B cell (primary cell): ENCODE results near the gene NCOA7. TPM values are rescaled to one million over a fixed set of nuclear protein-coding genes. Genes with fewer than 3 reads are reported as not detected.

Source experiments
- ATAC-seq: fragments of 200-7000 bp; cut with Tn5 transposase; one replicate; pipeline ENCODE4 v1.10.0; 2021; ENCODE audit warnings: low read depth, mild to moderate bottlenecking, moderate number of reproducible peaks, moderate library complexity
- CTCF ChIA-PET: fragments of 350-600 bp; sonication (Branson Sonifier 250); formaldehyde crosslinking; loops from one replicate; lab custom pipeline; 2021; ENCODE audit warnings: antibody characterized with exemption, inconsistent platforms; lab: Charles Lee
- POLR2A ChIA-PET: fragments of 350-600 bp; sonication (Branson Sonifier 250); formaldehyde crosslinking; loops from one replicate; lab custom pipeline; 2021; ENCODE audit warnings: antibody characterized with exemption; lab: Charles Lee
- DNase-seq: peaks from one replicate; pipeline ENCODE4 v3.0.0; 2013
- H2AFZ ChIP-seq: 2 replicates; pipeline ENCODE4 v1.6.1; 2012; ENCODE audit warnings: mild to moderate bottlenecking, low read depth, low read length; ENCODE audit not compliant: insufficient read depth, poor library complexity, severe bottlenecking
- H3K27ac ChIP-seq, 2 donors: 1 replicate in 1 of 2; 2 replicates in 1 of 2; pipeline ENCODE4 v1.5.1; 2012 to 2013; ENCODE audit warnings: low read length in 2 of 2, mild to moderate bottlenecking in 2 of 2, moderate library complexity in 1 of 2
- H3K27me3 ChIP-seq, 4 experiments: fragments of 200-600 bp in 1 of 4; sonication (generic) in 1 of 4; replicated peaks in 1 of 4; 1 replicate in 2 of 4; 2 replicates in 2 of 4; pipeline versions ENCODE4 v1.6.1 to v1.7.0; 2013 to 2016; ENCODE audit warnings: low read length in 3 of 4, mild to moderate bottlenecking in 2 of 4, mixed read lengths in 1 of 4, moderate library complexity in 1 of 4; ENCODE audit not compliant: insufficient read depth in 4 of 4, control insufficient read depth in 3 of 4; ENCODE audit errors: control extremely low read depth in 1 of 4
- H3K36me3 ChIP-seq, 2 experiments: replicated peaks in 1 of 2; 1 replicate in 1 of 2; 2 replicates in 1 of 2; pipeline versions ENCODE4 v1.6.1 to v1.7.1; 2013; ENCODE audit warnings: low read length in 1 of 2; ENCODE audit not compliant: insufficient read depth in 2 of 2, control insufficient read depth in 1 of 2; ENCODE audit errors: control extremely low read depth in 1 of 2, extremely low read depth in 1 of 2
- H3K4me1 ChIP-seq, 2 donors: fragments of 200-600 bp in 1 of 2; sonication (generic) in 1 of 2; 1 replicate in 1 of 2; 2 replicates in 1 of 2; pipeline versions ENCODE4 v1.5.1 to v1.6.1; 2013 to 2017; ENCODE audit warnings: low read length in 2 of 2; ENCODE audit not compliant: control insufficient read depth in 2 of 2, insufficient read depth in 2 of 2
- H3K4me2 ChIP-seq: replicated peaks from 2 replicates; pipeline ENCODE3; 2012; ENCODE audit warnings: mild to moderate bottlenecking, low read depth, low read length; ENCODE audit not compliant: poor library complexity, severe bottlenecking
- H3K4me3 ChIP-seq, 5 experiments: fragments of 200-600 bp in 1 of 5; sonication (generic) in 1 of 5; 1 replicate in 3 of 5; 2 replicates in 2 of 5; pipeline versions ENCODE4 v1.5.1 to v1.7.0; 2011 to 2016; ENCODE audit warnings: low read length in 4 of 5, mild to moderate bottlenecking in 4 of 5, low read depth in 2 of 5, control low read depth in 1 of 5, moderate library complexity in 1 of 5; ENCODE audit not compliant: insufficient read depth in 1 of 5; ENCODE audit errors: control extremely low read depth in 1 of 5, extremely low read depth in 1 of 5
- H3K79me2 ChIP-seq: fragments of 200-600 bp; sonication (generic); one replicate; pipeline ENCODE4 v1.6.0; 2016; ENCODE audit warnings: low read length; ENCODE audit not compliant: control insufficient read depth, insufficient read depth
- H3K9ac ChIP-seq: fragments of 200-600 bp; sonication (generic); 2 replicates; pipeline ENCODE4 v1.6.1; 2017; ENCODE audit warnings: mild to moderate bottlenecking, low read length, moderate library complexity
- H3K9me3 ChIP-seq, 3 donors: one replicate each; pipeline versions ENCODE4 v1.6.1 to v1.7.1; 2013; ENCODE audit warnings: low read length in 2 of 3; ENCODE audit not compliant: control insufficient read depth in 2 of 3, insufficient read depth in 1 of 3; ENCODE audit errors: control extremely low read depth in 1 of 3
- H4K20me1 ChIP-seq: 2 replicates; pipeline ENCODE4 v1.6.0; 2012; ENCODE audit warnings: mild to moderate bottlenecking, low read length; ENCODE audit not compliant: insufficient read depth, control insufficient read depth, poor library complexity, severe bottlenecking
- H3K27ac Mint-ChIP-seq: one replicate; pipeline ENCODE4 v1.8.0; 2021; ENCODE audit warnings: mixed read lengths
- H3K27me3 Mint-ChIP-seq: one replicate; pipeline ENCODE4 v1.8.0; 2021; ENCODE audit warnings: mixed read lengths
- H3K4me1 Mint-ChIP-seq: one replicate; pipeline ENCODE4 v1.8.0; 2021; ENCODE audit warnings: mixed read lengths
- H3K4me3 Mint-ChIP-seq: one replicate; pipeline ENCODE4 v1.8.0; 2021; ENCODE audit warnings: mixed read lengths
- H3K9me3 Mint-ChIP-seq: one replicate; pipeline ENCODE4 v1.8.0; 2022; ENCODE audit warnings: mixed read lengths; ENCODE audit not compliant: insufficient read depth
- EZH2 ChIP-seq: IDR thresholded peaks from 2 replicates; pipeline ENCODE4 v1.6.1; 2012; ENCODE audit warnings: borderline replicate concordance, low read depth, mild to moderate bottlenecking, moderate library complexity, low read length; ENCODE audit not compliant: insufficient read depth, poor library complexity, severe bottlenecking
- WGBS: methylation state at CpG from one replicate; pipeline ENCODE4 v1.1.5; 2013; ENCODE audit warnings: missing lambda C conversion rate; ENCODE audit not compliant: insufficient coverage; 5-methylcytosine and 5-hydroxymethylcytosine counted together
- intact Hi-C: fragments of 100-400 bp; cut with micrococcal nuclease; formaldehyde crosslinking; loops from one replicate; pipeline ENCODE4 v1.10.0; 2022
- polyA plus RNA-seq: library from polyadenylated mRNA; depleted of rRNA; stranded (reverse); fragments of >200 nt; gene quantifications from 2 replicates; pipeline ENCODE4 v1.2.3, GENCODE V29; 2012
- total RNA-seq, 2 donors: library from RNA; stranded (reverse); fragments of 120-200 nt in 1 of 2; gene quantifications; 1 replicate in 1 of 2; 2 replicates in 1 of 2; pipeline versions ENCODE4 v1.2.3 to v1.2.4, GENCODE V29; 2013 to 2022
- TF ChIP-seq, protein P1 (sequence below): fragments of 200-600 bp; IDR thresholded peaks from one replicate; pipeline ENCODE4 v1.8.0; 2022; ENCODE audit warnings: antibody characterized with exemption, mild to moderate bottlenecking

Gene NCOA7
- total and polyA plus RNA-seq, 2 donors (not counting 1 experiment from before 2014, with no cell fraction given) = 10.9 to 27.4 TPM

DNA sequence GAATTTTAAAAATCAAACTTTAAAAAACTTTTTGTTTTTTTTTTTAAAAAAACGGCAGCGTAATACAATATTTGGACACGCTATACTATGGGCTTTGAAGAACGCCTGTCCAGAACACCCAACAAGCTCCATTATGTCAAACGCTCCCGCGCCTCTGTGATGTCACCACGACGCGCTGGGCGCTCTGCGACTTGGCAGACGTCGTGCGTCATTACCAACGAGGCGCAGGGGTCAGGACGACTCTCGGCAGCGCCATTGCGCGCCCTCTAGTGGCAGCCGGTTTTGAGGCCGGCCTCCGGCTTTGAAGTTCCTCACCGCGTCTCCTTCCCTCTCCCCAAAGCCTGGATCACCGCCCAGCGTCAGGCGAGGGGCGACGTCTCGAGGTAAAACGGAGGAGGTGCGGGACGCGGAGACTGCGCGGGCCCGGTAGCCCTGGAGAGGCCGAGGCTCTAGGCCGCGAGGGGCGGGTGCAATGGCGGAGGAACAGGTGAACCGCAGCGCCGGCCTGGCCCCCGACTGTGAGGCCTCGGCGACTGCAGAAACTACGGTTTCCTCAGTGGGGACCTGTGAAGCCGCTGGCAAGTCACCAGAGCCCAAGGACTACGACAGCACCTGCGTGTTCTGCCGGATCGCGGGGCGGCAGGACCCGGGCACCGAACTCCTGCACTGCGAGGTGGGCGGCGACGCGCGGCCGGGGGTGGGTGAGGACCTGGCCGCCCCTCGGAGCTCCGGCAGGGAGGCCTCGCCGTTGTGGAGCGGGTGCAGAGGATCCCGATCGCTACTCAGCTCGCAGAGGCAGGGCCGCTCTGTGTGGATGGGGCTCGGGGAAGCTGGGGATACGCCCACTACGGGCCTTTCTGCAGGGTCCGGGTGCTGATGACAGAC is 166.0 kb downstream of the NCOA7 start, which contains the start of gene HINT3:
TSS of gene HINT3 (plus strand) at position 265 of the 885 bp plus-strand sequence. CDS start at position 473, 208 bp downstream.
- DNase-seq (peak; percentile 98), ATAC-seq (peak; percentile 86)
- ChIA-PET CTCF (interaction anchor here (0.6 to 7.3 kb wide), 33 partner anchors 9 to 655 kb away, joined by 3 to 130 read pairs (median 5); partner anchors contain the start of genes HDDC2, NCOA7 and TRMT11), POLR2A (interaction anchor here (0.8 to 3.2 kb wide), 6 partner anchors 29 to 655 kb away, joined by 3 to 22 read pairs (median 4); partner anchors contain the start of genes HDDC2, NCOA7 and TRMT11)
- Histone ChIP-seq H3K79me2 (peaks cover 58% of the 10 kb centered on the region), H3K4me1 (peaks cover 27% of the 10 kb centered on the region in 2 donors), H3K4me2 (peak within 1 kb of the TSS; percentile 89), H3K9ac (peak within 1 kb of the TSS; percentile 99), H3K9me3 (no peaks in the 10 kb centered on the region), H3K4me3 (peak within 1 kb of the TSS; percentile 50 to 96 (median 87)), H3K27me3 (no peaks in the 10 kb centered on the region), H3K36me3 (peaks cover 0 to 12% of the 10 kb centered on the region in 2 experiments), H4K20me1 (peaks cover 35% of the 10 kb centered on the region), H2AFZ (peak within 1 kb of the TSS; percentile 96), H3K27ac (peak within 1 kb of the TSS; percentile 97 to 98)
- peak within 1 kb of the TSS; percentile 71 for H3K27ac Mint-ChIP-seq
- peaks cover 8% of the 10 kb centered on the region for H3K27me3 Mint-ChIP-seq
- no peaks in the 10 kb centered on the region for H3K9me3 Mint-ChIP-seq
- peaks cover 8% of the 10 kb centered on the region for H3K4me1 Mint-ChIP-seq
- TF ChIP-seq, protein P1, sequence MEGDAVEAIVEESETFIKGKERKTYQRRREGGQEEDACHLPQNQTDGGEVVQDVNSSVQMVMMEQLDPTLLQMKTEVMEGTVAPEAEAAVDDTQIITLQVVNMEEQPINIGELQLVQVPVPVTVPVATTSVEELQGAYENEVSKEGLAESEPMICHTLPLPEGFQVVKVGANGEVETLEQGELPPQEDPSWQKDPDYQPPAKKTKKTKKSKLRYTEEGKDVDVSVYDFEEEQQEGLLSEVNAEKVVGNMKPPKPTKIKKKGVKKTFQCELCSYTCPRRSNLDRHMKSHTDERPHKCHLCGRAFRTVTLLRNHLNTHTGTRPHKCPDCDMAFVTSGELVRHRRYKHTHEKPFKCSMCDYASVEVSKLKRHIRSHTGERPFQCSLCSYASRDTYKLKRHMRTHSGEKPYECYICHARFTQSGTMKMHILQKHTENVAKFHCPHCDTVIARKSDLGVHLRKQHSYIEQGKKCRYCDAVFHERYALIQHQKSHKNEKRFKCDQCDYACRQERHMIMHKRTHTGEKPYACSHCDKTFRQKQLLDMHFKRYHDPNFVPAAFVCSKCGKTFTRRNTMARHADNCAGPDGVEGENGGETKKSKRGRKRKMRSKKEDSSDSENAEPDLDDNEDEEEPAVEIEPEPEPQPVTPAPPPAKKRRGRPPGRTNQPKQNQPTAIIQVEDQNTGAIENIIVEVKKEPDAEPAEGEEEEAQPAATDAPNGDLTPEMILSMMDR = peak; percentile 99
- no peak for TF ChIP-seq EZH2
- under 1% methylated on average over 82 of the region's 82 CpGs for WGBS
- intact Hi-C loops = loop anchor here (1.0 to 2.0 kb wide), 7 partner anchors 18 to 654 kb away; partner anchors contain the start of genes NCOA7 and TRMT11
- no peak within 1 kb of the TSS for H3K4me3 Mint-ChIP-seq
